ENCODE results near the gene CRELD2.

- TF ChIP-seq POLR2AphosphoS5 (IDR thresholded peaks at IDR 0.05; ENCODE audit: low read depth, low read length) = no peak
- no peak for TF ChIP-seq POLR2A (IDR thresholded peaks at IDR 0.05; ENCODE audit: low read depth, low read length)
Observed at GRCh38 chr22:49892226-49892899, 26.1 kb upstream of the CRELD2 start.

Measured in GM12892 (cell line).